Measurements from ENCODE around the gene THRB.

GRCh38 chr3:24138876-24139256 lies 355.8 kb downstream of the THRB start:
- TF ChIP-seq, protein P1, sequence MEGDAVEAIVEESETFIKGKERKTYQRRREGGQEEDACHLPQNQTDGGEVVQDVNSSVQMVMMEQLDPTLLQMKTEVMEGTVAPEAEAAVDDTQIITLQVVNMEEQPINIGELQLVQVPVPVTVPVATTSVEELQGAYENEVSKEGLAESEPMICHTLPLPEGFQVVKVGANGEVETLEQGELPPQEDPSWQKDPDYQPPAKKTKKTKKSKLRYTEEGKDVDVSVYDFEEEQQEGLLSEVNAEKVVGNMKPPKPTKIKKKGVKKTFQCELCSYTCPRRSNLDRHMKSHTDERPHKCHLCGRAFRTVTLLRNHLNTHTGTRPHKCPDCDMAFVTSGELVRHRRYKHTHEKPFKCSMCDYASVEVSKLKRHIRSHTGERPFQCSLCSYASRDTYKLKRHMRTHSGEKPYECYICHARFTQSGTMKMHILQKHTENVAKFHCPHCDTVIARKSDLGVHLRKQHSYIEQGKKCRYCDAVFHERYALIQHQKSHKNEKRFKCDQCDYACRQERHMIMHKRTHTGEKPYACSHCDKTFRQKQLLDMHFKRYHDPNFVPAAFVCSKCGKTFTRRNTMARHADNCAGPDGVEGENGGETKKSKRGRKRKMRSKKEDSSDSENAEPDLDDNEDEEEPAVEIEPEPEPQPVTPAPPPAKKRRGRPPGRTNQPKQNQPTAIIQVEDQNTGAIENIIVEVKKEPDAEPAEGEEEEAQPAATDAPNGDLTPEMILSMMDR (IDR thresholded peaks at IDR 0.05): no peak
- no peak for TF ChIP-seq POLR2A (IDR thresholded peaks at IDR 0.05)

Data from esophagus squamous epithelium (tissue), 4 donors.